Measurements from ENCODE around the gene PROZ. TPM values are rescaled to one million over a fixed set of nuclear protein-coding genes. Genes with fewer than 3 reads are reported as not detected.

The PROZ gene
- total and polyA plus RNA-seq, 10 donors, result 0.11 TPM; not detected in 9

DNA sequence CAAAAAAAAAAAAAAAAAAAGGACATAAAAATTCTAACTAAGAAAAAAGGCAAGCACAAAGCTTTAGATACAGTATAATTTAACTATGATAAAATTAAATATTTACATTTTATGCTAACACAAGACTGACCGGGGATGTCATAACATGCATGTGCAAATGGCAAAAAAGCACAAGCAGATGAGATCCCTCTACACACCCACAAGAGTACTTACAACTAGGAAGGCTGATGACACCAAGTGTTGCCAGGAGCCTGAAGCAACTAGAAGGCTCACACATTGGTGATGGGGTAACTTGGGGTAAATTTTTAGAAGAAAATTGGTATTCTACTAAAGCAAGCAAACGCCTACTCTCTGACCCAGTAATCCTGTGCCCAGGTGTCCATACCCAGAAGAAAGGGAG is 43.4 kb downstream of the PROZ start:
- no peak for DNase-seq
- Histone ChIP-seq H3K9me3 (no peaks in the 10 kb centered on the region), H3K27me3 (replicated peaks in 1 of 7) (no peaks in the 10 kb centered on the region), H3K27ac (no peak overlapping the region), H3K4me3 (no peak overlapping the region), H3K36me3 (peaks cover 0 to 58% (median 32%) of the 10 kb centered on the region in 6 donors), H3K4me1 (peaks cover 8 to 51% (median 32%) of the 10 kb centered on the region in 6 donors)
- TF ChIP-seq, protein P1, sequence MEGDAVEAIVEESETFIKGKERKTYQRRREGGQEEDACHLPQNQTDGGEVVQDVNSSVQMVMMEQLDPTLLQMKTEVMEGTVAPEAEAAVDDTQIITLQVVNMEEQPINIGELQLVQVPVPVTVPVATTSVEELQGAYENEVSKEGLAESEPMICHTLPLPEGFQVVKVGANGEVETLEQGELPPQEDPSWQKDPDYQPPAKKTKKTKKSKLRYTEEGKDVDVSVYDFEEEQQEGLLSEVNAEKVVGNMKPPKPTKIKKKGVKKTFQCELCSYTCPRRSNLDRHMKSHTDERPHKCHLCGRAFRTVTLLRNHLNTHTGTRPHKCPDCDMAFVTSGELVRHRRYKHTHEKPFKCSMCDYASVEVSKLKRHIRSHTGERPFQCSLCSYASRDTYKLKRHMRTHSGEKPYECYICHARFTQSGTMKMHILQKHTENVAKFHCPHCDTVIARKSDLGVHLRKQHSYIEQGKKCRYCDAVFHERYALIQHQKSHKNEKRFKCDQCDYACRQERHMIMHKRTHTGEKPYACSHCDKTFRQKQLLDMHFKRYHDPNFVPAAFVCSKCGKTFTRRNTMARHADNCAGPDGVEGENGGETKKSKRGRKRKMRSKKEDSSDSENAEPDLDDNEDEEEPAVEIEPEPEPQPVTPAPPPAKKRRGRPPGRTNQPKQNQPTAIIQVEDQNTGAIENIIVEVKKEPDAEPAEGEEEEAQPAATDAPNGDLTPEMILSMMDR (IDR thresholded peaks at IDR 0.05 in 8 of 11, conservative IDR thresholded peaks at IDR 0.05 in 3 of 11), result no peak
- TF ChIP-seq POLR2A (IDR thresholded peaks at IDR 0.05), result no peak
- TF ChIP-seq POLR2AphosphoS5 (IDR thresholded peaks at IDR 0.05), result no peak
- intact Hi-C loops (cut with DNase I; ENCODE audit: low total_unique reads), result loop anchor here (10.0 kb wide), 1 partner anchor 47 kb away; the partner anchor contains the start of gene PROZ
- WGBS, 5 donors, result 86 to 99% (median 93%) methylated on average over 2 of the region's 2 CpGs

DNA sequence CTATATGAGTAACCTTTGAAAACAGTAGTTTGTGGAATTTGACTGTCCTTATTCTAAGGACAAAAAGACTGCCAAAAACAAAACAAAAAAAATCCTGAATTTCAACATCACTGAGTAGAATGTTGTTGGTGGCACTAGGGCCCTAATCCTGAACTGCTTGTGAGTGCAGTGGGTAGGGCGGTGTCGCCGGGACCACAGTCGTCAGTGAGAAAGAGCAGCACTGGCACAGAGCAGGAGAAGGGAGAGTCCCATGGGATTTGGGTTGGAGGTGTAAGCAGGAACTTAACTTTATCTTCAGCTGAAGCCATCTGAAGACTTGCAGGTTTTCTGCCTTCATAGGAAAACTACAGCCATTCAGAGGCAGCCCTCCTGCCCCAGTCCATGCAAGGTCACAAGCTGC is 44.5 kb downstream of the PROZ start:
- Histone ChIP-seq H3K27me3 (replicated peaks in 1 of 7) (no peaks in the 10 kb centered on the region), H3K27ac (no peak overlapping the region)

GRCh38 chr13:113203507-113204377 is 45.3 kb downstream of the PROZ start:
- Histone ChIP-seq H3K9me3 (no peaks in the 10 kb centered on the region), H3K36me3 (peaks cover 0 to 40% (median 13%) of the 10 kb centered on the region in 6 donors), H3K27ac (no peak overlapping the region), H3K4me1 (peaks cover 20 to 64% (median 44%) of the 10 kb centered on the region in 6 donors), H3K27me3 (replicated peaks in 1 of 7) (no peaks in the 10 kb centered on the region), H3K4me3 (no peak overlapping the region)
- no peak for DNase-seq
- no peak for TF ChIP-seq POLR2AphosphoS5 (IDR thresholded peaks at IDR 0.05)
- no peak for TF ChIP-seq POLR2A (IDR thresholded peaks at IDR 0.05)
- TF ChIP-seq, protein P1 (IDR thresholded peaks at IDR 0.05 in 8 of 11, conservative IDR thresholded peaks at IDR 0.05 in 3 of 11), result no peak
- intact Hi-C loops (cut with DNase I; ENCODE audit: low total_unique reads), result loop anchor here (10.0 kb wide), 1 partner anchor 49 kb away; the partner anchor contains the start of gene PROZ
- 90 to 98% (median 93%) methylated on average over 8 to 12 of the region's 12 CpGs for WGBS, 5 donors

More for the DNA sequence above, 44.5 kb downstream of the PROZ start:
- DNase-seq, result no peak
- TF ChIP-seq POLR2AphosphoS5 (IDR thresholded peaks at IDR 0.05) (no peak), POLR2A (IDR thresholded peaks at IDR 0.05) (no peak)
- TF ChIP-seq, protein P1 (IDR thresholded peaks at IDR 0.05 in 8 of 11, conservative IDR thresholded peaks at IDR 0.05 in 3 of 11), result no peak
- Histone ChIP-seq H3K4me1 (peaks cover 19 to 62% (median 42%) of the 10 kb centered on the region in 6 donors), H3K9me3 (no peaks in the 10 kb centered on the region), H3K36me3 (peaks cover 0 to 48% (median 21%) of the 10 kb centered on the region in 6 donors), H3K4me3 (no peak overlapping the region)
- intact Hi-C loops (cut with DNase I; ENCODE audit: low total_unique reads), result loop anchor here (10.0 kb wide), 1 partner anchor 48 kb away; the partner anchor contains the start of gene PROZ
- 93 to 95% (median 94%) methylated on average over 4 of the region's 4 CpGs for WGBS, 5 donors

DNA sequence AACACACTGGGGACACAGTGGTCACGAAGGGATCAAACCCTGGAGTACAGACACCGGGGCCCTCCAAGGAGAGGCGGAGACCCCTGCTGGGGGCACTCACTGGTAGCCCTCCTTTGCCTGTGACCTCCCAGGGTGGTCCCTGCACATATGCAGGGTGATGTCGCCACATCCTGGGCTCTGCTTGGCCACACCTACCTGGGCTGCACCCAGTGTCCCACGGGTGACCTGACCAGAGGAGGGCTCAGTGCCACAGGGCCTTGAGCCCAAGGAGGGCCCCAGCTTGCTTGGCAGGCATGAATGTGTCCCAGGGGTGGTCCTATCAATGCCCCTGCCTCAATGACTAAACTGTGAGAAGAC is 45.9 kb downstream of the PROZ start:
- Histone ChIP-seq H3K27me3 (replicated peaks in 1 of 7) (no peaks in the 10 kb centered on the region), H3K4me3 (no peak overlapping the region), H3K4me1 (peaks cover 20 to 64% (median 44%) of the 10 kb centered on the region in 6 donors), H3K27ac (no peak overlapping the region), H3K36me3 (peaks cover 0 to 33% (median 7%) of the 10 kb centered on the region in 6 donors), H3K9me3 (no peaks in the 10 kb centered on the region)
- 88 to 94% (median 91%) methylated on average over 4 to 5 of the region's 5 CpGs for WGBS, 5 donors
- intact Hi-C loops (cut with DNase I; ENCODE audit: low total_unique reads), result loop anchor here (10.0 kb wide), 1 partner anchor 50 kb away; the partner anchor contains the start of gene PROZ
- no peak for DNase-seq
- TF ChIP-seq POLR2AphosphoS5 (IDR thresholded peaks at IDR 0.05) (no peak), POLR2A (IDR thresholded peaks at IDR 0.05) (no peak)
- TF ChIP-seq, protein P1 (IDR thresholded peaks at IDR 0.05 in 8 of 11, conservative IDR thresholded peaks at IDR 0.05 in 3 of 11), result no peak
